Measurements from ENCODE around the gene POLA1.

Gene POLA1

GRCh38 chrX:24693453-24694202 is at the start of gene POLA1:
Gene POLA1 (plus strand): TSS chrX:24693918. CDS start chrX:24693962, 44 bp downstream.
- DNase-seq = peak; percentile 97 to 99

- no peak for DNase-seq
Observed at GRCh38 chrX:24646006-24646405, 47.7 kb upstream of the POLA1 start.

- peak; percentile 65 to 76 for DNase-seq
Observed at GRCh38 chrX:24646745-24647182, 47.0 kb upstream of the POLA1 start.

DNA sequence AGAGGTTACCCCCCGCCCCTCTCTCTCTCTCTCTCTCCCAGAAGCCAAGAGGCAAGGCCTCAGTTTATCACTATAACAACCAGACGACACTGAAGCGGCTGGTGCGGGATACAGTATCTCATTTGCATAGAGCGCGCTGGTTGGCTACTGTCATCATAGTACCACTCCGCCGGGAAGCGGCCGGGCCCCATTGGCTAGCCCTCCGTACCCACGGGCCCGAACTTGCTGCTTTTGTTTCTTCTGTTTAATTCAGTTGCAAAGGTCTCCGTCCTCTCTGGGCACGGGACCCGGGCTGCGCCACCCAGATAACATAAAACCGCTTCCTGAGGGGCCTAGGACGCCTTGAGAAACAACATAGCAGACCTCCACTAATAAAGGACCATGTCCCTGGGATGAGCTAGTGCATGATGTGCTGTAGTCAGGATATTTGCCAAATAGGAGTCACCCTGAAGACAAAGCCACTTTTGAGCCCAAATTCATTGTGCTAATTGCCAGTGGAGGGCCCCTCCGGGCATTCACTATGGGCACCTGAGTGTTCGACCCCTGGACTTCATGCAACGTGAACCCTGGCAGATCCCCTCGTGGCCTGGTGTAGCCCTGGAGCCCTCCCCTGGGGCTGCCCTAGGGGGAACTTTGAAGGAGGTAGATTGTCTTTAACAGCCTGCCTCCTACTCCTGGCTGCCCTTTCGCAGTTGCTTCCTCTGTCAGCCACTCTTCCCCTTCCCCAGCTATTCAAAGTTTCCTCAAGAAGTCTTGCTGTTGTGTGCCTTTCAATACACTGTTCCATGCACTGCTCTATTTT is 46.3 kb upstream of the POLA1 start, which contains the start of gene PCYT1B:
Gene PCYT1B, minus strand, starts transcription at position 91 of the 802 bp plus-strand sequence. CDS start 242 bp downstream, outside the sequence.
- DNase-seq = peak; percentile 79 to 92

- DNase-seq = no peak
Observed at GRCh38 chrX:24648495-24648894, 45.2 kb upstream of the POLA1 start.

- DNase-seq = no peak
Observed at GRCh38 chrX:24651783-24652182, 41.9 kb upstream of the POLA1 start.

DNA sequence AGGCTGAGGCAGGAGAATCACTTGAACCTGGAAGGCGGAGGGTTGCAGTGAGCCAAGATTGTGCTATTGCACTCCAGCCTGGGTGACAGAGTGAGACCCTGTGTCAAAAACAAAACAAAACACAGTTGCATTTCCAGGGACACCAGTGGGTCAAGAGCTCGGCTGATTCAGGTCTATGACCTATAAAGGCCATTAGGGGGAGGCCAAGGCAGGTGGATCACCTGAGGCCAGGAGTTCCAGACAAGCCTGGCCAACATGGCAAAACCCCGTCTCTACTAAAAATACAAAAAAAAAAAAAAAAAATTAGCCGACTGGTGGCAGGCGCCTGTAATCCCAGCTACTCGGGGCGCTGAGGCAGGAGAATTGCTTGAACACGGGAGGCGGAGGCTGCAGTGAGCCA is 38.0 kb upstream of the POLA1 start:
- peak in 1 of 2 experiments; percentile 1 for DNase-seq

DNA sequence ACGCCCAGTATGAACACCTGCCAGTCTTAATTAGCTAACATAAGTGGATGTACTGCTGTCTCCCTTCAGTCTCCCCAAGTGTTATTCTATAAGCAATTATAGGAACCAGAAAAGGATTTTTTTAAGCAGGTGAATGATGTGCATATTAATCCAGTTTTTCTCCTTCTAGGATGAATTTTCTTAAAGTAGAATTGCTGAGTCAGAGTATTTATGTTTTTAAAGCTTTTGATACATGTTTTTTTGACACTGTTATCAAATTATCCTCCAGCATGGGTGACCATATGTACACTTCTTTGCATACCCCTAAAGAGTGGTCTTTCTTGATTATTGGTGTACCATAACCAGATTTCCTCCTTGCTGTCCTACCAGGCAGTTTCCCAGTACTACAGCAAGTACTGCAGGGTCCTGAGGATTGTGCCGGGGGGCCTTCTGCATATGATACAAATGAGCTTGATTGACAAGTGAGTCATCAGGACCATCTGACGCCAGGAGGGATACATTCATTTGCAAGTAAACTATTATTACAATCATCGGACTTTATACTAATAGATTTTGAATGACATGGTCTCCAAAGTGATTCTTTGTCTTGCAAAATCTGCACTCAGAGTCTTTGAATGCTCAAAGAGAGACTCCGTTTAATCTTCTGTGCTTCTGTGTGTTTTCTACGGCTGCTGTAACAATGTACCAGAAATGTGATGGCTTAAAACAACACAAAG is 35.9 kb upstream of the POLA1 start:
- DNase-seq = peak in 1 of 2 experiments; percentile 2

DNA sequence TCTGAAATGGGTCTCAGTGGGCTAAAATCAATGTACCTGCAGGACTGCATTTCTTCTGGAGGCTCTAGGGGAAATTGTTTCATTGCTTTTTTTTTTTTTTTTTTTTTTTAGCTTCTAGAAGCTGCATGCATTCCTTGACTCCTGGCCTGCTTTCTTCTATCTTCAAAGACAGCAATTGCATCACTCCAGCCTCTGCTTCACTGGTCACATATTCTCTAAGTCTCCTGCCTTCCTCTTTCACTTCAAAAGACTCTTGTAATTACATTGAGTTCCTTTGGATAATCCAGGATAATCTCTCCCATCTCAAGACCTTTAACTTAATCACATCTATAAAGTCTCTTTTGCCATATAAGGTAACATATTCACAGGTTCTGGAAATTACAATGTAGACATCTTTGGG is 35.3 kb upstream of the POLA1 start:
- DNase-seq = no peak

GRCh38 chrX:24659106-24659505 is 34.6 kb upstream of the POLA1 start:
- DNase-seq = peak in 1 of 2 experiments; percentile 11

DNA sequence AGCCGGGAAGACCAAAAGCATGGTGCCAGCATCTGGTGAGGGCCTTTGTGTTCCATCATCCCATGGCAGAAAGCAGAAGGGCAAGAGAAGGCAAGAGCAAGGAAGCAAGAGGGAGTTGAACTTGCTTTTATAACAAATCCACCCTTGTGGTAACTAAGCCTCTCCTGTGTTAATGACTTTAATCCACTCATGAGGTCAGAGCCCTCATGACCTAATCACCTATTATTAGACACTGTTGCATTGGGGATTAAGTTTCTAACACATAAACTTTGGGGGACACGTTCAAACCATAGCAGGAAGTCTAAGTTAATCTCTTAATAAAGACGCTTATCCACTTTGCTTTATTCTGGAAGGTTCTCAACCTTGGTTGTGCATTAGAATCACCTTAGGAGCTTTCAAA is 34.1 kb upstream of the POLA1 start:
- no peak for DNase-seq

DNA sequence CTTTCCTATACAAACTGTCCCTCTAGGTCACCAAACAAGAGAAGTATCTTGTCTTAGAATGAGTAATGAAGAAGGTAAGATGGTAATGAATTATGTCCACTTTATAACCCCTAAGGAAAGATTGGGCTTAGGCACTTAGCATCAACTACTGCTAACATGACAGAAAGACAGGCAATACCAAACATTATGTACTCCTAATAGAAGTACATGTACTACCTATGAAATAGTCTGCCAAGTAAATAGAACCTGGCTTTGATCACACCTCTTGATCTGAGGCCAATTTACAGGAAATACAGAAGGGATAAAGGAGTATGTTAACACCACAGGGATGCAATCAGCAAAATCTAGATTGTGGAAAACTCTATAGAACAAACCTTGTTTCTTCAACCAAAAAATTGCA is 32.4 kb upstream of the POLA1 start:
- no peak for DNase-seq

GRCh38 chrX:24662352-24662751 is 31.4 kb upstream of the POLA1 start:
- DNase-seq = no peak

- no peak for DNase-seq
Observed at GRCh38 chrX:24668111-24668510, 25.6 kb upstream of the POLA1 start.

DNA sequence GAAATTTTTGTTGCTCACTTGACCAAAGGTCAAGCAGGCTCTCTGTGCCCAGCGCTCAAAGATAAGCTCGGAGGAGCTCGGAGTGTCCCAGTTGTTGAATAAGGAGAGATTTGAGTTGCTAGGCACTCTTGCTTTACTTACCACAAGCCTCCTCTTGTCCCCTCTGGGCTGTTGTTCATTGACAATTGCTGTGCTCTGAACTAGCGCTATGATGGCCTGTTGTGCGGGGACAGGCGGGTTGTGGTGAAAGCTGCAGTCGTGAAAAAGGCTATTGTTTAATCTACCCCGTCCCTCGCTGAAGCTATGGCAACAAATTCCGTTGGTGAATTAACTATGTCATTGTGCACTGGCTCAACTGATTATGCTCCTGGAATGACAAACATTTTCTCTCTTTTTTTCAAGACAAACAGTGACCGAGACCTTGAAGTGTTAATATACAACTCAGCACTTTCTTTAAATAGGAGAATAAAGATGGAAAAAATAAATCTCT is 21.0 kb upstream of the POLA1 start:
- DNase-seq = peak in 1 of 2 experiments; percentile 14

GRCh38 chrX:24673424-24673823 is 20.3 kb upstream of the POLA1 start:
- peak in 1 of 2 experiments; percentile 9 for DNase-seq

DNA sequence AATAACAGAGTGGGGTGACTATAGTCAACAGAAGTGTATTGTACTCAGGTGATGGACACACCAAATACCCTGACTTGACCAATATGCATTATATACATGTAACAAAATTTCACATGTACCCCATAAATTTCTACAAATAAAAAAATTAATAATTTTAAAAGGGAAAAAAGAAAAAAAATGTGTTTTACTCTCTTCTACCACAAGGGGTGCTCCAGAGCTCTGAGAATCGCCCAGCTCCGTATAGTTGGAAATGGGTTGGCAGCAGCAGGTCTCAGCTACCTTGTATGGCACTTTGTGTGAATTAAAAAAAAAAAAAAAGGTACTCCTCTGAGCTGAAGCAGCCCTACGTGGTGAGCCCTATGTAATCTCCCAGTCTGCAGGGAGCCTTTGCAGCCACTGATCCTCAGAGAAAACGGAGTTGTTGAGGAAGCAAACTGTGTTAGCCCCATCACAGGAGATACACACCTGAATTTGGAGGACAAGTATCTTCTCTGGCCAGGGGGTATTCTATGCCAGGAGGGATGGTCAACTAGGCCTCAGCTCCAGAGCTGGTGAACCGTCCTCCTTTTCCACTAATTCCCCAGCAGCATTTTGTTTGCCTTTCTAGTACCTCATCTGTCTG is 17.2 kb upstream of the POLA1 start:
- peak in 1 of 2 experiments; percentile 34 for DNase-seq

DNA sequence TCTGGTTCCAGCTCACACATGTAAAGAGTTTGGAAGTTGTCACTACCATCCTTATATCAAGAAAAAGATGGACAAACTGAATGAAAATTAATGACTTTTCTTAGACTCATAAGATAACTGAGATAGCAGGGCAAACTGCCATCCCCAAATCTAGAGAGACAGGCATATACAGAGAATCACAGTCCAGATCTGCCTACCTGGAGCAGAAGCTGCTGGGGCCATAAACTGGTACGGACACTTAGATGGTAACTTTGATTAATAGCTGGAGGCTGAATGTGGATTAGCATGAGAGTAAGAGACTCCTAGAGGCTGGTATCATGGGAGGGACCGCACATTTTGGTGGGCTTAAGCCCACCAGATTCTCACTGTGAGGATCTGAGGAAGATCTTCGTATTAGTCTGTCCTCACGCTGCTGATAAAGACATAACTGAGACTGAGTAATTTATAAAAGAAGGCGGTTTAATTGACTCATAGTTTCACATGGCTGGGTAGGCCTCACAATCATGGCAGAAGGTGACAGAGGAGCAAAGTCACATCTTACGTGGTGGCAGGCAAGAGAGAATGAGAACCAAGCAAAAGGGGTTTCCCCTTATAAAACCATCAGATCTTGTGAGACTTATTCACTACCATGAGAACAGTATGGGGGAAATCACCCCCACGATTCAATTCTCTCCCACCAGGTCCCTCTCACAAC is 10.8 kb upstream of the POLA1 start:
- DNase-seq = no peak

- no peak for DNase-seq
Observed at GRCh38 chrX:24684048-24684447, 9.7 kb upstream of the POLA1 start.

DNA sequence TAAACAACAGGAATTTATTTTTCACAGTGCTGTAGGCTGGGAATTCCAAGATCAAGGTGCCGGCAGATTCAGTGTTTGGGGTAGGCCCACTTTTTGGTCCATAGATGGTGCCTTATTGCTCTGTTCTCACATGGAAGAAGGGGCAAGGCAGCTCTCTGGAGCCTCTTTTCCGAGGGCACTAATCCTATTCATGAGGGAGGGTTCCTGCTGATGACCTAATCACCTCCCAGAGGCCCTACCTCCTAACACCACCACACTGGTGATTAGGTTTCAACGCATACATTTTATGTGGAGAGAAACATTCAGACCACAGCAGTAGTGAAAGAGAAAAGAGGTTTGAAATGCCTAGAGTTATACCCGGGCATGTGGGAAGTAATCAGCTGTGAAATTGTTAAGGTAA is 1.4 kb upstream of the POLA1 start:
- no peak for DNase-seq

GRCh38 chrX:24694825-24695224 is 1.1 kb downstream of the POLA1 start:
- DNase-seq = no peak

- DNase-seq = no peak
Observed at GRCh38 chrX:24696294-24696693, 2.6 kb downstream of the POLA1 start.

Measured in NCI-H526 (cell line).